Measurements from ENCODE around the gene NSD2.

- no peak for TF ChIP-seq CTCF (IDR thresholded peaks at IDR 0.05)
- no peak for TF ChIP-seq POLR2A (IDR thresholded peaks at IDR 0.05)
Observed at GRCh38 chr4:1988327-1988724, 117.1 kb downstream of the NSD2 start.

Measured in right lobe of liver (tissue), 4 donors.